ENCODE results near the gene GRIN2A.
"Not testable (repeated sequence)": the region's sequence is repeated elsewhere in the genome, so short reads cannot be mapped to it uniquely, and the experiment has no call there.

GRIN2A gene

DNA sequence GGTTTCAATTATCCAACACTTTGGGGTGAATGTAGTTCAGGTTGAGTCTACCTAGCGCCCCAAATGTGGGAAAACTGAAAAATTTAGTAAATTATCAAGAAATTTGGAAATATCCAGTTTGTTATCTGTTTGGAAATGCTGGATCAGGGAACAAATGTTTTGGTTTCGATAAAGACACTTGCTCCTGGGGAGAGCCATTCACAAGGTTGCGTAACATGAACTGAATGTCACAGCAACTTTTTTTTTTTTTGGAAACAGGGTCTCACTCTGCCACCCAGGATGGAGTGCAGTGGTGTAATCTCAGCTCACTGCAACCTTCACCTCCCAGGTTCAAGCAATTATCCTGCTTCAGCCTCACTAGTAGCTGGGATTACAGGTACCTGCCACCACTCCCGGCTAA, 286.4 kb downstream of the GRIN2A start:
- DNase-seq, result no peak
- Histone ChIP-seq H3K27ac (no peak overlapping the region), H3K36me3 (replicated peaks) (no peaks in the 10 kb centered on the region), H3K4me3 (ENCODE audit: low read depth, low read length) (no peak overlapping the region), H3K27me3 (replicated peaks) (no peaks in the 10 kb centered on the region)
- TF ChIP-seq, protein P1, sequence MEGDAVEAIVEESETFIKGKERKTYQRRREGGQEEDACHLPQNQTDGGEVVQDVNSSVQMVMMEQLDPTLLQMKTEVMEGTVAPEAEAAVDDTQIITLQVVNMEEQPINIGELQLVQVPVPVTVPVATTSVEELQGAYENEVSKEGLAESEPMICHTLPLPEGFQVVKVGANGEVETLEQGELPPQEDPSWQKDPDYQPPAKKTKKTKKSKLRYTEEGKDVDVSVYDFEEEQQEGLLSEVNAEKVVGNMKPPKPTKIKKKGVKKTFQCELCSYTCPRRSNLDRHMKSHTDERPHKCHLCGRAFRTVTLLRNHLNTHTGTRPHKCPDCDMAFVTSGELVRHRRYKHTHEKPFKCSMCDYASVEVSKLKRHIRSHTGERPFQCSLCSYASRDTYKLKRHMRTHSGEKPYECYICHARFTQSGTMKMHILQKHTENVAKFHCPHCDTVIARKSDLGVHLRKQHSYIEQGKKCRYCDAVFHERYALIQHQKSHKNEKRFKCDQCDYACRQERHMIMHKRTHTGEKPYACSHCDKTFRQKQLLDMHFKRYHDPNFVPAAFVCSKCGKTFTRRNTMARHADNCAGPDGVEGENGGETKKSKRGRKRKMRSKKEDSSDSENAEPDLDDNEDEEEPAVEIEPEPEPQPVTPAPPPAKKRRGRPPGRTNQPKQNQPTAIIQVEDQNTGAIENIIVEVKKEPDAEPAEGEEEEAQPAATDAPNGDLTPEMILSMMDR (IDR thresholded peaks at IDR 0.05; ENCODE audit: low read depth, low read length, missing control alignments), result no peak
- in situ Hi-C loops (cut with HindIII; ENCODE audit: low pct_ligation_motif_present, low sequenced_read_pairs), result no loop called here

DNA sequence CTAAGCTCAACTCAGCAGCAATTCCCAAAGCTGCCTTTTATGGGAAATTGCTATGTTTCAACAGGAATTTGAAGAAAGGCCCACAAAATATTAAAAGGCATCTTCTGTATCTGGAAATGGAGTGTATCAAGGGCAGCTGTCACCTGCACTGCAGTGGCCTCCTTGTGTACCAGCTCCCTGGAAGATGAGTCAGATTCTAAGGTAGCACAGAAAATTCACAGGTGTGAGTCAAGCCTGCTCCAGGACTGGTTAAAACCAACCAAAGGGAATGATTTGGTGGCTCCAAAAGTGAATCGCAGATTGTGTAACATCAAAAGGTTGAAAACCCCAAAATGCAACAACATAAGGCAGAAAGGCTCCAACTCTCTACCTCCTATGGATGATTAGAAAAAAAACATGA, 296.4 kb downstream of the GRIN2A start:
- no peaks in the 10 kb centered on the region for H3K36me3 ChIP-seq (replicated peaks)
- H3K27me3 ChIP-seq (replicated peaks), result no peaks in the 10 kb centered on the region
- no peak overlapping the region for H3K4me3 ChIP-seq (ENCODE audit: low read depth, low read length)
- in situ Hi-C loops (cut with HindIII; ENCODE audit: low pct_ligation_motif_present, low sequenced_read_pairs), result no loop called here
- no peak for DNase-seq
- H3K27ac ChIP-seq, result no peak overlapping the region
- TF ChIP-seq, protein P1 (IDR thresholded peaks at IDR 0.05; ENCODE audit: low read depth, low read length, missing control alignments), result no peak

DNA sequence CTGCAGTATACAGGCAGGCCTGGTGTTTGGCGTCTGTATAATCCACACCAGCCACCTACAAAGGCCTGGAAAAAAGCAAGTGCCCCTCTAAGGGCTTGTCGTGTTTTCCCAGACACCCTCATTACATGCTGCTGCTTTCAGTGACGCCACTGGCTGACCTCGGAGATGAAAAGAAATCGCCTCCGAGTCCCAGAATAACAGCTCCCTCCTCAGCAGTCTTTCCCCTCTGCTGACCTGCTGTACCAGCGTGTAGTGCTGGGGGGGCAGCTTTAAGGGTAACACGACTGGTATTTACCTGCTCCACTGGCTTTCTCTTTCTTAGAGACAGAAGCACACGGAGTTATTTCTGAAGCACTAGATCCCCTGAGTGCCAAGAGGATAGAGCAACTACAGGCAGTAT, 296.8 kb downstream of the GRIN2A start:
- H3K36me3 ChIP-seq (replicated peaks), result no peaks in the 10 kb centered on the region
- in situ Hi-C loops (cut with HindIII; ENCODE audit: low pct_ligation_motif_present, low sequenced_read_pairs), result no loop called here
- TF ChIP-seq, protein P1 (IDR thresholded peaks at IDR 0.05; ENCODE audit: low read depth, low read length, missing control alignments), result no peak

DNA sequence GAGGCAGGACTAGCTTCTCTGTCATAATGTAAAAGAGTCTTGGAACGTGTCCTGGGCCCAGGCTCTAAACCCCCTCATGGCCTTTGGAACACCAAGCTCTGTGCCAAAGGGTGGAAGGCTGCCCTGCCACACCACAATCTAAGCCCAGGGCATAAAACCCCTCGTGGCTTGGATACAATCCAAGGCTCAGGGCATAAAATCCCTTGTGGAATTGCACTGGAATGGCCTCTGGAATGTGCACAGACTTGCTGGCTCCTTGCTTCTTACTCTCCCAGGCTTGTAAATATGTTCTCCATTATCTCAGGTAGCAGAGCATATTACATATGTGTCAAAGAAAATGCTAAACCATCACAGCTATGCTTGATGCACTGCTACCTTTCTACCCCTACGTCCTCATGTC, 306.2 kb downstream of the GRIN2A start:
- in situ Hi-C loops (cut with HindIII; ENCODE audit: low pct_ligation_motif_present, low sequenced_read_pairs); H3K36me3 ChIP-seq (replicated peaks); H3K4me3 ChIP-seq (ENCODE audit: low read depth, low read length); H3K27me3 ChIP-seq (replicated peaks); H3K27ac ChIP-seq; DNase-seq: not testable (repeated sequence)

More for the DNA sequence above, 296.8 kb downstream of the GRIN2A start:
- DNase-seq, result no peak
- Histone ChIP-seq H3K4me3 (ENCODE audit: low read depth, low read length) (no peak overlapping the region), H3K27me3 (replicated peaks) (no peaks in the 10 kb centered on the region), H3K27ac (no peak overlapping the region)

DNA sequence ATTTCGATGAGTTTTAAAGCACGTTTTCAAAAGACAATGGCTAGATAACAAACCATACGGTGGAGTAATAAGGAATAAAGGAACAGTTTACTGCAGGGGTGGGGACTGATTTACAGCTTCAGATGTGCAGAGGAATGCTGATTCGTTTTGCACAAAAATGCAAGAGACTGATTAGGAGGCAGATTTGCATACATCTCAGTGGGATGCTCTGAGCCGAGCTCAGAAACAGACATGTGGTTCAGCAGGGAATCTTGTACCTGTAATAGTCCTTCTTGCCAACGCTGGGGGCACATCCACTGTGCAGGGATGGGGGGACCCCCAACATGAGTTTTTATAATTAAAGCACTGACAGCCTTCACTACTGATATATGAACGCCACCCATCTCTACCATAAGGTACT, 308.0 kb downstream of the GRIN2A start:
- Histone ChIP-seq H3K27me3 (replicated peaks) (no peaks in the 10 kb centered on the region), H3K4me3 (ENCODE audit: low read depth, low read length) (no peak overlapping the region), H3K27ac (no peak overlapping the region), H3K36me3 (replicated peaks) (no peaks in the 10 kb centered on the region)
- in situ Hi-C loops (cut with HindIII; ENCODE audit: low pct_ligation_motif_present, low sequenced_read_pairs), result no loop called here
- no peak for DNase-seq
- TF ChIP-seq, protein P1 (IDR thresholded peaks at IDR 0.05; ENCODE audit: low read depth, low read length, missing control alignments), result no peak

DNA sequence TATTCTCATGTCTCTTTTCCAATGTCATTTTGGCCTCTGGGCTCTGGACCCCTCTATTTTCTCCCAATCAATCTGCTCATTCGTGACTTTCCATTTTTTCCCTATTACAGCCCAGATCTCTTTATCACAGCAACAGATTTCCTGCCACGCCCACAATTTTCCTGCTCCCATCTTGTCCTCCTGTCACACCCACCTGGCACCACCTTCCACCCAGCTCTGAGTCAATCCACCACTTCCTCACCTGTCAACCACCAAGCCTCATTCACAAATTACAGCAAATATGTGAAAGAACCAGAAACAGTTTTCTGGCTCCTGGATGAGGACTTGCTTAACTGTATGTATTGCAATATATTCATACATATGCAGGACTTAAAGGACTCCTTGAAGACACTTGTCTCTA, 311.3 kb downstream of the GRIN2A start:
- TF ChIP-seq, protein P1 (IDR thresholded peaks at IDR 0.05; ENCODE audit: low read depth, low read length, missing control alignments), result no peak
- in situ Hi-C loops (cut with HindIII; ENCODE audit: low pct_ligation_motif_present, low sequenced_read_pairs), result no loop called here

More for the DNA sequence above, 311.3 kb downstream of the GRIN2A start:
- no peak overlapping the region for H3K27ac ChIP-seq
- H3K4me3 ChIP-seq (ENCODE audit: low read depth, low read length), result no peak overlapping the region
- no peaks in the 10 kb centered on the region for H3K27me3 ChIP-seq (replicated peaks)
- no peak for DNase-seq
- H3K36me3 ChIP-seq (replicated peaks), result no peaks in the 10 kb centered on the region
